A549 (cell line): ENCODE results near the gene CMTR1.

Experiments used
- BHLHE40 ChIP-seq: IDR thresholded peaks from 2 replicates; pipeline ENCODE4 v1.6.1; 2012; ENCODE audit warnings: low read depth, low read length, inconsistent platforms
- CBX8 ChIP-seq: fragments of 200-600 bp; sonication (generic); IDR thresholded peaks from 2 replicates; pipeline ENCODE4 v1.6.1; 2016
- CHD4 ChIP-seq: fragments of 200-600 bp; sonication (generic); IDR thresholded peaks from 2 replicates; pipeline ENCODE4 v1.6.1; 2016; ENCODE audit warnings: antibody characterized with exemption, mild to moderate bottlenecking, borderline replicate concordance
- CTCF ChIP-seq: fragments of >200 bp; sonication (Bioruptor Twin); formaldehyde crosslinking; IDR thresholded peaks from 3 replicates; pipeline ENCODE4 v1.5.1; 2016
- EHMT2 ChIP-seq: fragments of 200-600 bp; sonication (generic); IDR thresholded peaks from 2 replicates; pipeline ENCODE4 v1.6.1; 2016; ENCODE audit warnings: antibody characterized with exemption, low read depth, mild to moderate bottlenecking, moderate library complexity
- EP300 ChIP-seq, 2 experiments: fragments of >200 bp; sonication (Bioruptor Twin); formaldehyde crosslinking; IDR thresholded peaks; 2 replicates in 1 of 2; 3 replicates in 1 of 2; pipeline ENCODE4 v1.6.1; 2016 to 2017
- HDAC2 ChIP-seq: fragments of 200-600 bp; sonication (generic); IDR thresholded peaks from 2 replicates; pipeline ENCODE4 v1.6.1; 2016
- MAFK ChIP-seq: fragments of 450-650 bp; IDR thresholded peaks from 2 replicates; pipeline ENCODE4 v1.6.1; 2014; ENCODE audit not compliant: partially characterized antibody
- MAX ChIP-seq: IDR thresholded peaks from 2 replicates; pipeline ENCODE4 v1.6.1; 2012
- POLR2A ChIP-seq: IDR thresholded peaks from 2 replicates; pipeline ENCODE4 v1.6.1; 2012; ENCODE audit warnings: mild to moderate bottlenecking, low read length
- RFX5 ChIP-seq: fragments of 450-650 bp; IDR thresholded peaks from 2 replicates; pipeline ENCODE4 v1.7.1; 2014; ENCODE audit warnings: antibody characterized with exemption, mild to moderate bottlenecking, moderate library complexity
- SMC3 ChIP-seq: fragments of >200 bp; sonication (Bioruptor Twin); formaldehyde crosslinking; IDR thresholded peaks from 3 replicates; pipeline ENCODE4 v1.6.1; 2018; ENCODE audit warnings: inconsistent platforms
- SREBF2 ChIP-seq: fragments of 450-650 bp; IDR thresholded peaks from 2 replicates; pipeline ENCODE4 v1.6.1; 2014; ENCODE audit warnings: mild to moderate bottlenecking, moderate library complexity
- ZSCAN20 ChIP-seq: fragments of 250-450 bp; sonication (Bioruptor Pico); IDR thresholded peaks from 2 replicates; pipeline ENCODE4 v1.8.0; 2022; ENCODE audit warnings: mild to moderate bottlenecking, moderate library complexity

- TF ChIP-seq HDAC2 (no peak), CTCF (no peak), BHLHE40 (no peak), MAX (no peak), SREBF2 (no peak), RFX5 (no peak), POLR2A (no peak), CBX8 (no peak), CHD4 (no peak), EHMT2 (no peak), MAFK (no peak), EP300 (IDR thresholded peaks at IDR 0.05) (no peak), ZSCAN20 (CRISPR knock-in tag) (no peak), SMC3 (no peak)
Observed at GRCh38 chr6:37483252-37483901, 50.4 kb downstream of the CMTR1 start.
